Activated CD8-positive, alpha-beta T cell treated with anti-CD3 and anti-CD28 coated beads for 36 hours (primary cell): ENCODE results near the gene GYPE. TPM values are rescaled to one million over a fixed set of nuclear protein-coding genes. Genes with fewer than 3 reads are reported as not detected.
"Not testable (repeated sequence)": the region's sequence is repeated elsewhere in the genome, so short reads cannot be mapped to it uniquely, and the experiment has no call there.

Source experiments
- ATAC-seq: fragments of 200-7000 bp; cut with Tn5 transposase; one replicate; pipeline ENCODE4 v1.10.0; 2021; ENCODE audit warnings: mild to moderate bottlenecking, moderate library complexity
- CTCF ChIA-PET: fragments of 350-600 bp; sonication (Branson Sonifier 250); formaldehyde crosslinking; loops from one replicate; lab custom pipeline; 2021; ENCODE audit warnings: antibody characterized with exemption; lab: Charles Lee
- POLR2A ChIA-PET: fragments of 350-600 bp; sonication (Branson Sonifier 250); formaldehyde crosslinking; loops from one replicate; lab custom pipeline; 2021; ENCODE audit warnings: antibody characterized with exemption; lab: Charles Lee
- DNase-seq: peaks from one replicate; pipeline ENCODE4 v3.0.0-alpha.2; 2020
- H3K27ac Mint-ChIP-seq: one replicate; pipeline ENCODE4 v1.8.0; 2021; ENCODE audit warnings: mild to moderate bottlenecking, mixed read lengths
- H3K27me3 Mint-ChIP-seq: one replicate; pipeline ENCODE4 v1.8.0; 2021; ENCODE audit warnings: mixed read lengths
- H3K36me3 Mint-ChIP-seq: one replicate; pipeline ENCODE4 v1.8.0; 2021; ENCODE audit warnings: low read depth, mixed read lengths
- H3K4me1 Mint-ChIP-seq: one replicate; pipeline ENCODE4 v1.8.0; 2021; ENCODE audit warnings: low read depth, mixed read lengths
- H3K4me3 Mint-ChIP-seq: one replicate; pipeline ENCODE4 v1.8.0; 2021; ENCODE audit warnings: mild to moderate bottlenecking, moderate library complexity, mixed read lengths
- H3K9me3 Mint-ChIP-seq: one replicate; pipeline ENCODE4 v1.8.0; 2021; ENCODE audit warnings: mixed read lengths
- intact Hi-C: fragments of 100-400 bp; cut with micrococcal nuclease; formaldehyde crosslinking; loops from one replicate; pipeline ENCODE4 v1.10.0; 2022
- total RNA-seq, 2 experiments: library from RNA; stranded (reverse); gene quantifications; one replicate each; pipeline ENCODE4 v1.2.3, GENCODE V29; 2021

The GYPE gene
- total RNA-seq, 2 experiments from 2014 or later, result 0.36 to 0.77 TPM

GRCh38 chr4:143830576-143830975 lies 74.8 kb downstream of the GYPE start:
- intact Hi-C loops, CTCF ChIA-PET, H3K4me3 Mint-ChIP-seq, H3K36me3 Mint-ChIP-seq, H3K4me1 Mint-ChIP-seq, H3K27me3 Mint-ChIP-seq, H3K27ac Mint-ChIP-seq, POLR2A ChIA-PET, DNase-seq, ATAC-seq: not testable (repeated sequence)
- peaks cover 12% of the 10 kb centered on the region for H3K9me3 Mint-ChIP-seq

GRCh38 chr4:143829239-143829620 lies 76.1 kb downstream of the GYPE start:
- H3K27ac Mint-ChIP-seq, CTCF ChIA-PET, H3K36me3 Mint-ChIP-seq, DNase-seq, H3K27me3 Mint-ChIP-seq, ATAC-seq, POLR2A ChIA-PET, H3K4me3 Mint-ChIP-seq, intact Hi-C loops, H3K4me1 Mint-ChIP-seq: not testable (repeated sequence)
- H3K9me3 Mint-ChIP-seq, result peaks cover 12% of the 10 kb centered on the region

Other genes starting within 250 kb of the GYPE start
- not detected for gene FREM3, start 204.9 kb downstream of the GYPE start, total RNA-seq
- not detected for gene GYPB, start 113.8 kb upstream of the GYPE start, total RNA-seq
- not detected for gene GYPA, start 235.2 kb upstream of the GYPE start, total RNA-seq